Loucy (cell line): Measurements from ENCODE around the gene PDGFRA.
"Not testable (repeated sequence)": the region's sequence is repeated elsewhere in the genome, so short reads cannot be mapped to it uniquely, and the experiment has no call there.

ENCODE experiments used
- EZH2phosphoT487 ChIP-seq: fragments of 200-600 bp; IDR thresholded peaks from 2 replicates; pipeline ENCODE4 v1.6.1; 2018; ENCODE audit warnings: antibody characterized with exemption, mild to moderate bottlenecking, moderate library complexity, borderline replicate concordance
- TF ChIP-seq, protein P1 (sequence below): fragments of 200-600 bp; sonication (generic); conservative IDR thresholded peaks from 2 replicates; pipeline ENCODE4 v1.5.1; 2014; ENCODE audit warnings: mild to moderate bottlenecking, antibody characterized with exemption, low read length

DNA sequence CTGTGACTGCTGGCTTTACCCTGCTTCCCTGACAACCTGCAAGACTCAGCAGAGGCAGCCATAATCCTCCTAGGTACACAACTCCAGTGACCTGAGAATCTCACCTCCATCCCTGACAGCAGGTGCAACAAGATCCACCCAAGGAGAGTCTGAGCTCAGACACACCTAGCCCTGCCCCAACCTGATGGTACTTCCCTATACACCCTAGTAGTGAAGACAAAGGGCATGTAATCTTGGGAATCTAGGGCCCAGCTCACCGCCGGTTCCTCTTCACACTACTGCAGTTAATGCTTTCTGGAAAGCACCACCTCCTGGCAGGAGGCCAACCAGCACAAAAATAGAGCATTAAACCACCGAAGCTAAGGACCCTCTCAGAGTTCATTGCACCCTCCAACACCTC is 113.0 kb downstream of the PDGFRA start:
- TF ChIP-seq, protein P1, sequence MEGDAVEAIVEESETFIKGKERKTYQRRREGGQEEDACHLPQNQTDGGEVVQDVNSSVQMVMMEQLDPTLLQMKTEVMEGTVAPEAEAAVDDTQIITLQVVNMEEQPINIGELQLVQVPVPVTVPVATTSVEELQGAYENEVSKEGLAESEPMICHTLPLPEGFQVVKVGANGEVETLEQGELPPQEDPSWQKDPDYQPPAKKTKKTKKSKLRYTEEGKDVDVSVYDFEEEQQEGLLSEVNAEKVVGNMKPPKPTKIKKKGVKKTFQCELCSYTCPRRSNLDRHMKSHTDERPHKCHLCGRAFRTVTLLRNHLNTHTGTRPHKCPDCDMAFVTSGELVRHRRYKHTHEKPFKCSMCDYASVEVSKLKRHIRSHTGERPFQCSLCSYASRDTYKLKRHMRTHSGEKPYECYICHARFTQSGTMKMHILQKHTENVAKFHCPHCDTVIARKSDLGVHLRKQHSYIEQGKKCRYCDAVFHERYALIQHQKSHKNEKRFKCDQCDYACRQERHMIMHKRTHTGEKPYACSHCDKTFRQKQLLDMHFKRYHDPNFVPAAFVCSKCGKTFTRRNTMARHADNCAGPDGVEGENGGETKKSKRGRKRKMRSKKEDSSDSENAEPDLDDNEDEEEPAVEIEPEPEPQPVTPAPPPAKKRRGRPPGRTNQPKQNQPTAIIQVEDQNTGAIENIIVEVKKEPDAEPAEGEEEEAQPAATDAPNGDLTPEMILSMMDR, result not testable (repeated sequence)
- not testable (repeated sequence) for TF ChIP-seq EZH2phosphoT487
